Measurements from ENCODE around the gene RIMBP2.

Gene RIMBP2

GRCh38 chr12:130608132-130608531, 108.0 kb downstream of the RIMBP2 start:
- Histone ChIP-seq H3F3A (ENCODE audit: insufficient read depth, low read length) (no peaks in the 10 kb centered on the region), H3K9ac (ENCODE audit: low read length) (no peak overlapping the region), H3K9me3 (ENCODE audit: low read length) (no peaks in the 10 kb centered on the region), H2AFZ (ENCODE audit: low read length) (no peak overlapping the region), H3K36me3 (ENCODE audit: insufficient read depth, low read length) (no peaks in the 10 kb centered on the region), H3K9me2 (ENCODE audit: low read depth, low read length) (no peaks in the 10 kb centered on the region), H4K20me1 (ENCODE audit: insufficient read depth, low read length) (no peaks in the 10 kb centered on the region), H3K4me2 (ENCODE audit: low read length) (no peak overlapping the region), H3K27me3 (ENCODE audit: insufficient read depth, low read length) (no peaks in the 10 kb centered on the region; the same call in 1 of the 2 replicates), H3K79me2 (ENCODE audit: insufficient read depth, low read length) (no peaks in the 10 kb centered on the region), H3K27ac (ENCODE audit: low read depth, low read length, poor library complexity, severe bottlenecking) (no peak overlapping the region), H3K4me1 (ENCODE audit: insufficient read depth, low read length, severe bottlenecking) (no peaks in the 10 kb centered on the region), H3K4me3 (ENCODE audit: low read depth, low read length, poor library complexity, severe bottlenecking) (no peak overlapping the region)
- no peak for TF ChIP-seq CTCF (IDR thresholded peaks at IDR 0.05; ENCODE audit: low read length)
- TF ChIP-seq EZH2 (IDR thresholded peaks at IDR 0.05; ENCODE audit: borderline replicate concordance, low read length): no peak

- no peaks in the 10 kb centered on the region for H3K9me3 ChIP-seq (ENCODE audit: low read length)
- H3K27ac ChIP-seq (ENCODE audit: low read depth, low read length, poor library complexity, severe bottlenecking): no peak overlapping the region
- H3K79me2 ChIP-seq (ENCODE audit: insufficient read depth, low read length): no peaks in the 10 kb centered on the region
- no peaks in the 10 kb centered on the region for H3K4me1 ChIP-seq (ENCODE audit: insufficient read depth, low read length, severe bottlenecking)
- H4K20me1 ChIP-seq (ENCODE audit: insufficient read depth, low read length): no peaks in the 10 kb centered on the region
- TF ChIP-seq CTCF (IDR thresholded peaks at IDR 0.05; ENCODE audit: low read length) (no peak), EZH2 (IDR thresholded peaks at IDR 0.05; ENCODE audit: borderline replicate concordance, low read length) (no peak)
- no peak overlapping the region for H3K4me2 ChIP-seq (ENCODE audit: low read length)
- no peak overlapping the region for H3K4me3 ChIP-seq (ENCODE audit: low read depth, low read length, poor library complexity, severe bottlenecking)
- H2AFZ ChIP-seq (ENCODE audit: low read length): no peak overlapping the region
- no peaks in the 10 kb centered on the region; the same call in 1 of the 2 replicates for H3K27me3 ChIP-seq (ENCODE audit: insufficient read depth, low read length)
- H3K9me2 ChIP-seq (ENCODE audit: low read depth, low read length): no peaks in the 10 kb centered on the region
- H3K9ac ChIP-seq (ENCODE audit: low read length): no peak overlapping the region
- no peaks in the 10 kb centered on the region for H3F3A ChIP-seq (ENCODE audit: insufficient read depth, low read length)
- no peaks in the 10 kb centered on the region for H3K36me3 ChIP-seq (ENCODE audit: insufficient read depth, low read length)
Measured at GRCh38 chr12:130606231-130606630, 109.9 kb downstream of the RIMBP2 start.

GRCh38 chr12:130603396-130603965, 112.6 kb downstream of the RIMBP2 start:
- TF ChIP-seq CTCF (IDR thresholded peaks at IDR 0.05; ENCODE audit: low read length) (no peak), EZH2 (IDR thresholded peaks at IDR 0.05; ENCODE audit: borderline replicate concordance, low read length) (no peak)
- Histone ChIP-seq H3K9me3 (ENCODE audit: low read length) (no peaks in the 10 kb centered on the region), H3K27me3 (ENCODE audit: insufficient read depth, low read length) (no peaks in the 10 kb centered on the region), H3K4me2 (ENCODE audit: low read length) (no peak overlapping the region), H3F3A (ENCODE audit: insufficient read depth, low read length) (no peaks in the 10 kb centered on the region), H3K9me2 (ENCODE audit: low read depth, low read length) (no peaks in the 10 kb centered on the region), H3K9ac (ENCODE audit: low read length) (no peak overlapping the region), H3K79me2 (ENCODE audit: insufficient read depth, low read length) (no peaks in the 10 kb centered on the region), H4K20me1 (ENCODE audit: insufficient read depth, low read length) (no peaks in the 10 kb centered on the region), H3K4me1 (ENCODE audit: insufficient read depth, low read length, severe bottlenecking) (no peaks in the 10 kb centered on the region), H3K4me3 (ENCODE audit: low read depth, low read length, poor library complexity, severe bottlenecking) (no peak overlapping the region), H3K27ac (ENCODE audit: low read depth, low read length, poor library complexity, severe bottlenecking) (no peak overlapping the region), H2AFZ (ENCODE audit: low read length) (no peak overlapping the region), H3K36me3 (ENCODE audit: insufficient read depth, low read length) (no peaks in the 10 kb centered on the region)
